Measurements from ENCODE around the gene SCD5.
"Not testable (repeated sequence)": the region's sequence is repeated elsewhere in the genome, so short reads cannot be mapped to it uniquely, and the experiment has no call there.

Gene SCD5

GRCh38 chr4:82798168-82799005 lies at the start of gene SCD5:
SCD5 (minus strand) TSS chr4:82798796; CDS start chr4:82798537, 259 bp downstream.
- DNase-seq = peak; percentile 58 to 72

- DNase-seq = no peak
Measured at GRCh38 chr4:82842593-82842992, 44.0 kb upstream of the SCD5 start.

- no peak for DNase-seq
Measured at GRCh38 chr4:82839624-82840023, 41.0 kb upstream of the SCD5 start.

- no peak for DNase-seq
Measured at GRCh38 chr4:82833696-82834313, 35.2 kb upstream of the SCD5 start.

GRCh38 chr4:82833060-82833459 lies 34.5 kb upstream of the SCD5 start:
- DNase-seq = not testable (repeated sequence)

- no peak for DNase-seq
Measured at GRCh38 chr4:82825425-82825824, 26.8 kb upstream of the SCD5 start.

- DNase-seq = no peak
Measured at GRCh38 chr4:82823062-82823461, 24.5 kb upstream of the SCD5 start.

GRCh38 chr4:82820689-82821088 lies 22.1 kb upstream of the SCD5 start:
- DNase-seq = no peak

GRCh38 chr4:82818664-82819662 lies 20.4 kb upstream of the SCD5 start:
- DNase-seq = no peak

- not testable (repeated sequence) for DNase-seq
Measured at GRCh38 chr4:82816874-82817273, 18.3 kb upstream of the SCD5 start.

GRCh38 chr4:82814034-82814433 lies 15.4 kb upstream of the SCD5 start:
- DNase-seq = no peak

- no peak for DNase-seq
Measured at GRCh38 chr4:82811838-82812341, 13.3 kb upstream of the SCD5 start.

GRCh38 chr4:82811392-82811791 lies 12.8 kb upstream of the SCD5 start:
- DNase-seq = no peak

- no peak for DNase-seq
Measured at GRCh38 chr4:82810176-82810575, 11.6 kb upstream of the SCD5 start.

- no peak for DNase-seq
Measured at GRCh38 chr4:82809619-82810018, 11.0 kb upstream of the SCD5 start.

GRCh38 chr4:82803746-82804145 lies 5.2 kb upstream of the SCD5 start:
- DNase-seq = no peak

GRCh38 chr4:82802911-82803310 lies 4.3 kb upstream of the SCD5 start:
- DNase-seq = no peak

GRCh38 chr4:82801910-82802521 lies 3.4 kb upstream of the SCD5 start:
- DNase-seq = no peak

- DNase-seq = peak in 1 of 2 experiments; percentile 22
Measured at GRCh38 chr4:82799006-82799881, 648 bp upstream of the SCD5 start.

- DNase-seq = peak; percentile 38
Measured at GRCh38 chr4:82797405-82798111, 1.0 kb downstream of the SCD5 start.

- DNase-seq = no peak
Measured at GRCh38 chr4:82797040-82797404, 1.6 kb downstream of the SCD5 start.
